AG10803 (cell line): ENCODE results near the gene KSR1.

Experiments used
- DNase-seq: peaks from one replicate; pipeline ENCODE4 v3.0.0; 2010; ENCODE audit warnings: low read depth
- H3K4me3 ChIP-seq: 2 replicates; pipeline ENCODE4 v1.5.1; 2011; ENCODE audit warnings: mild to moderate bottlenecking, low read length, control low read depth
- TF ChIP-seq, protein P1 (sequence below): conservative IDR thresholded peaks from 2 replicates; pipeline ENCODE4 v1.5.1; 2011; ENCODE audit warnings: mild to moderate bottlenecking, low read length, control low read depth, inconsistent platforms

KSR1 gene

DNA sequence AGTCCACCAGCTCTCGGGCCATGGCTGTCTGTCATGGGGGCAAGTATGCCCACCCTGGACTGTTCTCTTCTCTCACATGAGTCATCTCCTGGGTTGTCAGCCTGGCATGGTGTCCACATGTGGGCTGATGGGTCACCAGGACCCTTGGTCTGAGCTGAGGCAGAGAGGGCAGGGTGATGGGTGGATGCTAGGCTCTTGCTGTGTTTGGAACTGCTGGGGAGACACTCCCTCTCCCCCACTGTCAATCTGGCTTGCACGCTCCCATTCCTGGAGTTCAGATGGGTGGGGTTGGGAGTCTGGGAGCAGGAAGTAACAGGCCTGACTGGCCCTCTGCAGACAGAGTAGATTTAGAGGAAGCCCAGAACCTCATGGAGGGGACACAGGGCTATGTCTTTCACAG is 28.9 kb downstream of the KSR1 start:
- TF ChIP-seq, protein P1, sequence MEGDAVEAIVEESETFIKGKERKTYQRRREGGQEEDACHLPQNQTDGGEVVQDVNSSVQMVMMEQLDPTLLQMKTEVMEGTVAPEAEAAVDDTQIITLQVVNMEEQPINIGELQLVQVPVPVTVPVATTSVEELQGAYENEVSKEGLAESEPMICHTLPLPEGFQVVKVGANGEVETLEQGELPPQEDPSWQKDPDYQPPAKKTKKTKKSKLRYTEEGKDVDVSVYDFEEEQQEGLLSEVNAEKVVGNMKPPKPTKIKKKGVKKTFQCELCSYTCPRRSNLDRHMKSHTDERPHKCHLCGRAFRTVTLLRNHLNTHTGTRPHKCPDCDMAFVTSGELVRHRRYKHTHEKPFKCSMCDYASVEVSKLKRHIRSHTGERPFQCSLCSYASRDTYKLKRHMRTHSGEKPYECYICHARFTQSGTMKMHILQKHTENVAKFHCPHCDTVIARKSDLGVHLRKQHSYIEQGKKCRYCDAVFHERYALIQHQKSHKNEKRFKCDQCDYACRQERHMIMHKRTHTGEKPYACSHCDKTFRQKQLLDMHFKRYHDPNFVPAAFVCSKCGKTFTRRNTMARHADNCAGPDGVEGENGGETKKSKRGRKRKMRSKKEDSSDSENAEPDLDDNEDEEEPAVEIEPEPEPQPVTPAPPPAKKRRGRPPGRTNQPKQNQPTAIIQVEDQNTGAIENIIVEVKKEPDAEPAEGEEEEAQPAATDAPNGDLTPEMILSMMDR, result no peak
- DNase-seq, result no peak
- no peak overlapping the region for H3K4me3 ChIP-seq

DNA sequence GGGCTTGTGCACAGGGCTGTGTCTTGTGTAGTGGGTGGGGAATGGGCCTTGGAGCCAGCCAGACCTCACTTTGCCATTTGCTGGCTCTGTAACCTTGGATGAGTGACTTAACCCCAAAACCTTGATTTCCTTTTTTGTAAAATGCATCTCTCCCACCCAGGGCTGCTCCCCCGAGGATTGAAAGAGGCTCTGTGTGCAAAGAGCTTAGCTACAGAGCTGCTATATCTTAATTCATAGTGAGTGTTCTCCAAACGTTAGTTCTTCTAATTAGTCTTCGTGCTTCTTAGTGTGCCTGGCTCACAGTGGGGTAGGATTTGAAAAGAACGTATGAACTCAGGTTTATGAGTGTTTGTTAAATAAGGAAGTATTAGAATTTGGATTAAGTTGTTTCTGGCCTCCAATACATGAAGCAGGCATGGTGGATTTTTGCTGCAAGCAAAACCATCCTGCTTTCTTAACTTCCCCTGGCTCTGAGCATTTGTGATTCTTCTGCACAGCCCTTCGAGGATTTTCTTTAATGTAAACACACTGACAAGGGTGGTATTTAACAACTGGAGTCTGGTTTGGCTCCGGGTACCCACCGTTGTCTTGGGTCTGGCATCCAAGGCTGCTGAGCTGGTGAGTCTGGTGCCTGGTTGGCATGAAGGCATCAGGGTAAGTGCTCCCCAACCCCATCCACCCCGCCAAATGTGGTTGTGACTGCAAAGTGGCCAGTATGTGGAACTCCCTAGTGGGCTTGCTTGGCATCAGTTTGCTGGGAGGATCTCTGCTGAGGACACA is 29.7 kb downstream of the KSR1 start:
- TF ChIP-seq, protein P1, result no peak
- H3K4me3 ChIP-seq, result no peak overlapping the region
- no peak for DNase-seq

DNA sequence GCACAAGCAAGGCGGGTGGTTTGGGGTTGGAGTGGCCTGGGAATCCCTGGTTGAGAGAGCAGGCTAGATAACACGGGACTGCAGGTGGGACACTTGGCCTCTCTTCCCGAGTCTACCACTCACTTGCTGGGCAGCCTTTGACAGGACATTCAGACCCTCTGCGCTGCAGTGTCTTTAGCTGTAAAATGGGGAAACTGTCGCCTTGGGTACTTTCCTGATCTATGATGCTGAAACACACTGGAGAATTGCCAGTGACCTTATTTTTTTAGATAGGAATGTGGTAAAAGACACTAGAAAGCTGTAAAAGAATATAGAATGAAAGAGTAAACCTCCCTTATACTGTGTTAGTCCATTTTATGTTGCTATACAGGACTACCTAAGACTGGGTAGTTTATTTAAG is 30.5 kb downstream of the KSR1 start:
- no peak overlapping the region for H3K4me3 ChIP-seq
- no peak for DNase-seq
- TF ChIP-seq, protein P1, result no peak

DNA sequence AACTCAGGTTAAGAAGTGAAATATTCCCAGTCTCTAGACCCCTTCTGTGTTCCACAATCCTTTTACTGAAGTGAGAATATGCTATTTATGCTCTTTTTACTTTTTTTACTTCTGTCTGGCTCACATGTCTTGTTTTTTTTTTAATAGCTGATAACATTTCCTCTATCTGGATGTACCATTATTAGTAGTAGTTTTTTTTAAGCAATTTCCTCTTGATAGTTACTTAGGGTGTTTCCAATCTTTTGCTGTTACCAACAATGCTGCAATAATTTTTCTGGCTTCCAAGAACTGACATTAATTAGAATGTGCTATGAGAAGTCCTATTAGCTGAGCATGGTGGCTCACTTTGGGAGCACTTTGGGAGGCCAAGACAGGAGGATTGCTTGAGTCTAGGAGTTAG is 32.0 kb downstream of the KSR1 start:
- TF ChIP-seq, protein P1, result no peak
- H3K4me3 ChIP-seq, result no peak overlapping the region
- no peak for DNase-seq

DNA sequence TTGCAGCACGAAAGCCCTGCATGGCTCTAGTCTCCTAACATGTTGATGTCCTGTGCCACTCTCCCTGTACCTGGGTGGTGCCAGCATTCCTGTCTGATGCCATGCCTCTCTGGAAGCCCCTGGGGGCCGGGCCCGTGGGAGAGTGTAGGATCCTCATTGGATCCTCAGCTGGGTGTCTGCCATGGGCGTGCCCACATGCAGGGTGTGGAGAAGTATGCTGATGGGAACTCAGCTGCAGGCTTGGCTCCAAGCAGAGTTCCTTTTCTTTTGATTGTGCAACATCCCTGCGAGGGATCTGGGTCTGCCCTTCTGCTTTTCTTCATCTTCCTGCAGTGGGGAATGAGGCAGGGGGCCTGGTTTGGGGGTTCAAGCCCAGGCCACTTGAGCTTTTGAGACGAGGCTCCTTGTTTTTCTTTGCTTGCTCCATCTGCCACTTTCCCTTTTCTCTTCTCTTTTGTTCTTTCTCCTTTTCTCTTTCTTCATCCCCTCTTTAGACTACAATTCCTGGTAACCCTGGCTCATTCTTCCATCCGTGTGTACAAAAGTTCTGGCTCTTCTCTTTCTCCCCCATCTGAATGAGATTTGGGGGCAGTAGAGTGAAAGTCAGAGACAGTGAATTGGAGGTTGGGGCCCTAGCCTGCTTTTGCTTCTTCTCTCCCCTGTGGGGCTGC is 32.9 kb downstream of the KSR1 start:
- TF ChIP-seq, protein P1, result no peak
- peak; percentile 86 for DNase-seq

DNA sequence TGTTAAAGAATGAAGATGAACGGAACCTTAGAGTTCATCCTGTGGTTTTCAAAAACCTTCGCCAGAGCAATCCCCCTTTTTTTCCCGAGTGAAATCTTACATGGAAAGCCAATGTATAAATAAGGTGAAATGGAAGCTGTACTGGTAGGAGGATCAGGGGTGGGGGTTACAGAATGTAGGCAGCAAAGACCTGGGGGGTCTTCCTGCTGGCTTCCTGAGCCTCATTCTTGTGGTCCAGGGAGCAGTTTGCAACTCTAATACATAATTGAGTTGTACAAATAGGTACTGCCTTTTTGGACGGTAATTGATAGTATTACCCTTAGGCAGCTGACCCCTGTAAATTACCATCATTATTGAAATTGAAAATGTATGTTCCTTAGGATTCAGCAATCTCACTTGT is 34.1 kb downstream of the KSR1 start:
- TF ChIP-seq, protein P1, result no peak
- DNase-seq, result no peak
- no peak overlapping the region for H3K4me3 ChIP-seq

More for the DNA sequence above, 32.9 kb downstream of the KSR1 start:
- H3K4me3 ChIP-seq, result no peak overlapping the region

DNA sequence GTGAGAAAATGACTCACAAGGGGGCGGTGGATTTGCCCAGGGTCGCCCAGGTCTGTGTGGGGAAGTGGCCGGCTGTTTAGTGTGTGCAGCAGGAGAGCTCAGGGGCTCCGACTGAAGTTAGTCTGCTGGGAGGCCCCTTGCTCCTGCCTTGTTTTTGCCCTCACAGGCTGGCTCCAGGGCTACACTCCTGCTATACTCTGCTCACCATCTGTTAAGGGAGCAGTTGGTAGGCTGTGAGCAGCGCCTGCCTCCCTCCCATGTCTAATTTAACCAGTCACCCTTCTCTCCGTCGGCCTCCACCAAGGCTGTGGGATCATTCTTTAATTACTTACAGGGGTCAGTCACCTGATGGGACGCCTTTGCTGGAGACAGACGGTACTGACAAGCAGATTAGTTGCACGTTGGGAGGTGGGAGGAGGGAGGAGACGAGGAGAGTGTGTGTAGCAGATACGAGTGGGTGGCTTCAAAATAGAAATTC is 35.5 kb downstream of the KSR1 start:
- TF ChIP-seq, protein P1, result no peak
- H3K4me3 ChIP-seq, result no peak overlapping the region
- no peak for DNase-seq
